ACC112 (cell line): ENCODE measurements around the gene SLC37A4.

ENCODE experiments used
- H2AFZ ChIP-seq: fragments of 200-600 bp; sonication (generic); one replicate; pipeline ENCODE4 v1.6.0; 2017; ENCODE audit warnings: antibody characterized with exemption, low read length; ENCODE audit not compliant: unreplicated experiment
- H3K27ac ChIP-seq: fragments of 200-600 bp; sonication (generic); 2 replicates; pipeline ENCODE4 v1.5.1; 2014; ENCODE audit warnings: low read depth, mild to moderate bottlenecking, antibody characterized with exemption, low read length, moderate library complexity
- H3K27me3 ChIP-seq: fragments of 200-600 bp; sonication (generic); 2 replicates; pipeline ENCODE4 v1.6.1; 2014; ENCODE audit warnings: mild to moderate bottlenecking, antibody characterized with exemption, low read length, moderate library complexity, mixed read lengths; ENCODE audit not compliant: insufficient read depth
- H3K36me3 ChIP-seq: fragments of 200-600 bp; sonication (generic); 2 replicates; pipeline ENCODE4 v1.6.1; 2016; ENCODE audit warnings: mild to moderate bottlenecking, antibody characterized with exemption, low read length, moderate library complexity, mixed read lengths; ENCODE audit not compliant: insufficient read depth
- H3K4me1 ChIP-seq: fragments of 200-600 bp; sonication (generic); one replicate; pipeline ENCODE4 v1.6.1; 2016; ENCODE audit warnings: low read length, mixed read lengths; ENCODE audit not compliant: insufficient read depth, unreplicated experiment, control insufficient read depth
- H3K4me3 ChIP-seq: fragments of 200-600 bp; sonication (generic); 2 replicates; pipeline ENCODE4 v1.5.1; 2014; ENCODE audit warnings: mild to moderate bottlenecking, low read depth, low read length
- H3K79me2 ChIP-seq: fragments of 200-600 bp; sonication (generic); one replicate; pipeline ENCODE4 v1.6.0; 2016; ENCODE audit warnings: low read length; ENCODE audit not compliant: control insufficient read depth, unreplicated experiment, insufficient read depth

Gene SLC37A4

DNA sequence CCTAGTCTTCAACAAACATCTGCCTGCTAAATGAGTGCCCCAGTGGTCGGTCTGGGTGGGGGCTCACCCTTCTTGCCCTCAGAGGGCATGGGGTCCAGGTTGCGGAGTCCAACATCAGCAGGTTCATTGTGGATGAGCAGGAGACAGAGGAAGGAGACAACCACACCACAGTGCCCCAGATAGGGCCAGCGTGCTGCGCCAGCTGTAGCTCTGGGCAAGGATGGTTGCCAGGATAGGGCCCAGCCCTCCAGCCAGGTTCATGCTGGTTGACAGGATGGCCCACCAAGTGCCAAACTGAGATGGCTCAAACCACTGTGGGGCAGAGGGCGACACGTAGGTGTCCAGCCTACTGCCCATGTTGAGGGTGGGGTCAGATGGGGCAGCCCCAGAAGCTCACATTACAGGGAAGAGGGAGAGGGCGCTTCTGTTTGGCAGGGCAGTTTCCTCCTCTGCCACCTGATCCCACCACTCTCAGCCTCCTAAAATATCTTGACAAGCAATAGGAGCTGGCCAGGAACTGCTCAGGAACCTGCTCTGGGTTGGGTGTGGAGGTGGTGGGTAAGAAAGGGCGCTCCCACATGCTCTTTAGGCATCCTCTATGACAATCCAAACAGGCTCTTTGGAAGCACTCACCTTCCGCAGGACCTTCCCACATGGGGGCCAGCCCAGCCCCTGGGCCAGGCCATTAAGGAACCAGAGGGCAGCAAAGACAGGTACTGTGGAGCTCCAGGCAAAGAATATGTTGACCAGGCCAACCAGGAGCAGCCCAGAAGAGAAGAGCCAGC, 2.9 kb downstream of the SLC37A4 start:
- H3K4me1 ChIP-seq: peaks cover 13% of the 10 kb centered on the region
- no peak overlapping the region for H2AFZ ChIP-seq
- 0 out of 2 replicates have a peak, but pooled peaks cover 9% of the 10 kb centered on the region for H3K36me3 ChIP-seq
- no peak overlapping the region for H3K27ac ChIP-seq
- no peaks in the 10 kb centered on the region for H3K79me2 ChIP-seq
- no peaks in the 10 kb centered on the region for H3K27me3 ChIP-seq
- no peak overlapping the region for H3K4me3 ChIP-seq

GRCh38 chr11:119026970-119027369, 3.7 kb downstream of the SLC37A4 start:
- H2AFZ ChIP-seq: no peak overlapping the region
- no peaks in the 10 kb centered on the region for H3K27me3 ChIP-seq
- H3K4me3 ChIP-seq: no peak overlapping the region
- H3K4me1 ChIP-seq: peaks cover 13% of the 10 kb centered on the region
- H3K79me2 ChIP-seq: no peaks in the 10 kb centered on the region
- H3K27ac ChIP-seq: no peak overlapping the region
- 0 out of 2 replicates have a peak, but pooled peaks cover 9% of the 10 kb centered on the region for H3K36me3 ChIP-seq

GRCh38 chr11:119025978-119026766, 4.5 kb downstream of the SLC37A4 start:
- H3K27ac ChIP-seq: no peak overlapping the region
- no peak overlapping the region for H2AFZ ChIP-seq
- peaks cover 17% of the 10 kb centered on the region for H3K4me1 ChIP-seq
- no peak overlapping the region for H3K4me3 ChIP-seq
- H3K79me2 ChIP-seq: peaks cover 4% of the 10 kb centered on the region
- H3K27me3 ChIP-seq: no peaks in the 10 kb centered on the region
- H3K36me3 ChIP-seq: 0 out of 2 replicates have a peak, but pooled peaks cover 14% of the 10 kb centered on the region

DNA sequence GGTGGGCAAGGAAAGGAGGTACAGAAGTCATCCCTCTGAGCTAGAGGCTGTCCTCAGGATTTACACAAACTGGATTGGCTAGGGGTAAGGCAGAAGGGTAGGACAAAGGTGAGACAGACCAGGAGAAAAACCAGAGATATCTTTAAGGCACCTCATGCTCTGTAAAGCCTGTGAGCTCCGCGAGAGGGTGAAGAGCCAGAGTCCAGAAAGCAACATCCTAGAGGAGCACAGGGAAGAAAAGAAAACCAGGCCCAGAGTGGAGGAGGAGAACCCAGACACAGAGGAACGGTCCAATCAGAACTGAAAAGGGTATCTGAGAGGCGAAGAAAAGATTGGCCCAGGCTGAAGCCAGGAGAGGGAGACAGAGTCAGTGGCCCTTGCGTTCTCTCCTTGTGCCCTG, 5.1 kb downstream of the SLC37A4 start:
- H3K4me1 ChIP-seq: peaks cover 19% of the 10 kb centered on the region
- H3K79me2 ChIP-seq: peaks cover 7% of the 10 kb centered on the region
- no peak overlapping the region for H3K27ac ChIP-seq
- 0 out of 2 replicates have a peak, but pooled peaks cover 14% of the 10 kb centered on the region for H3K36me3 ChIP-seq
- no peak overlapping the region for H3K4me3 ChIP-seq
- H2AFZ ChIP-seq: no peak overlapping the region
- H3K27me3 ChIP-seq: no peaks in the 10 kb centered on the region

DNA sequence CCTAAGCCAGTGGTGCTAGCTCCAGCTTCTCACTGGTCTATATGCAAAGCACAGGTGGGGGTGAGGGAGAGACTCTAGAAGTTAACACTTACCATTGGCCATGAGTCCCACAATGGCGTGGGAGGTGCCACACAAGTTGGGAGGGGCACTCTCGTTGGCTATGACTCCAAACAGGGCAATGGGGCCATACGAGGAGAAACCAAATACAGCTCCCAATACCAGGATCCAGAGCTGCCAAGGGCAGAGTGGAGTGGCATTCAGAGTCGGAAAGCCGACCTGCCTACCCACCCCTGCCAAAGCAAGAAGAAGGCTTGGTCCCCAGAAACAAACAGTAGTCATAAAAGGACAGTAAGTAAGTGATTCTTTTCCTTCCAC, 5.6 kb downstream of the SLC37A4 start:
- Histone ChIP-seq H3K4me1 (peaks cover 22% of the 10 kb centered on the region), H2AFZ (no peak overlapping the region), H3K4me3 (no peak overlapping the region), H3K36me3 (0 out of 2 replicates have a peak, but pooled peaks cover 14% of the 10 kb centered on the region), H3K27me3 (no peaks in the 10 kb centered on the region), H3K79me2 (peaks cover 10% of the 10 kb centered on the region), H3K27ac (no peak overlapping the region)

DNA sequence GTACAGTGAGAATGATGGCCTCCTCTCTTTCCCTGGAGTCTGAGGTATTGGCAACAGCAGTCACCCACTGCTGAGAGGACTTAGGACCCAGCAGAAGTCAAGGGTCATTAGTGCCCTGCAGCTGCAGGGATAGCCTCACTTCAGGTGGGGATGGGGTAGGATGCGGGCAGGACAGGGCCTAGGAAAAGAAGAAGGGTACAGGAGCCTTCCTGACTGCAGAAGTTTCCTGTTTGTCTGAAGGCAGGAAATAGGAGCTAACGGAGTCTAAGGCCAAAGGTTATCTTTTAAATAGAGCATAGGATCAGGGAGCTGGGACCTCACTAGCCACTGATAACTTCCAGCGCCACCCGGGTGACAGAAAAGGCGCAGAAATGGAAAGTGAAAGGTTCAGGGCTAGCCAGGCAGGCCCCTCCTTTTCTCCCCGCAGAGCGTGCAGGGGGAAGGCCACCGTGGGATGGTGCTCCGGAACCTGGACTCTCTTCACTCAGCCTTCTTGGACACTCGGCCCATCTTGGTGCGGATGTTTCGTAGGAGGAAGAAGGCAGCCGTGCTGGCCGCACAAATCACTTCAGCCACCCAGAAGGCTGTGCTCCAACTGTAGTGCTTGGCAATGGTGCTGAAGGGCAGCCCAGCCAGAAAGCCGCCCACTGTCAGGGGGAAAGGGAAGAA, 6.1 kb downstream of the SLC37A4 start:
- no peak overlapping the region for H3K4me3 ChIP-seq
- peaks cover 15% of the 10 kb centered on the region for H3K79me2 ChIP-seq
- H2AFZ ChIP-seq: no peak overlapping the region
- H3K27me3 ChIP-seq: no peaks in the 10 kb centered on the region
- H3K36me3 ChIP-seq: 0 out of 2 replicates have a peak, but pooled peaks cover 14% of the 10 kb centered on the region
- no peak overlapping the region for H3K27ac ChIP-seq
- peaks cover 27% of the 10 kb centered on the region for H3K4me1 ChIP-seq

- H3K27ac ChIP-seq: peak overlapping the region; percentile 41
- H3K79me2 ChIP-seq: peaks cover 22% of the 10 kb centered on the region
- H2AFZ ChIP-seq: no peak overlapping the region
- 0 out of 2 replicates have a peak, but pooled peaks cover 14% of the 10 kb centered on the region for H3K36me3 ChIP-seq
- H3K27me3 ChIP-seq: no peaks in the 10 kb centered on the region
- no peak overlapping the region for H3K4me3 ChIP-seq
- peaks cover 27% of the 10 kb centered on the region for H3K4me1 ChIP-seq
Measured at GRCh38 chr11:119023741-119024140, 6.9 kb downstream of the SLC37A4 start.

- Histone ChIP-seq H3K27me3 (no peaks in the 10 kb centered on the region), H3K79me2 (peaks cover 39% of the 10 kb centered on the region), H3K36me3 (peaks cover 19% of the 10 kb centered on the region), H3K27ac (no peak overlapping the region), H3K4me3 (no peak overlapping the region), H3K4me1 (peaks cover 33% of the 10 kb centered on the region), H2AFZ (no peak overlapping the region)
Measured at GRCh38 chr11:119021631-119022030, 9.0 kb downstream of the SLC37A4 start.

DNA sequence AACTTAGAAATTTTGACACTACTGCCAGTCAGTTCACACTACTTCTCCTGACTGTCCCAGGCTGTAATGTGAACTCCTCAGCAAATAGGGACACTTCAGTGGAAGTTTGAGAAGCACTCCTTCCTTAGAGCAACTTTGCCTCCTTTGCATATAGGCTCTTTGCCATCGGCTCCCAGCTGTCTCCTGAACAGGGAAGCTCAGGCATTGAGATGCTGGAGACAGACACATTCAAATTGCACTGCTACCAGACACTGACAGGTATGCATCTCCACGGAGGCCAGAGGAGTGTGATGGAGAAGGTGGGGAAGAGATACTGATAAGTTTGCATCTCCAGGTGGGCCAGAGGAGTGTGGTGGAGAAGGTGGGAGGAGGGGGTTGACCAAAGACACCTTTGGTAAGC, 10.7 kb downstream of the SLC37A4 start:
- Histone ChIP-seq H3K27ac (no peak overlapping the region), H3K4me1 (peaks cover 43% of the 10 kb centered on the region), H3K4me3 (peak overlapping the region; percentile 88), H2AFZ (no peak overlapping the region), H3K36me3 (peaks cover 33% of the 10 kb centered on the region), H3K27me3 (no peaks in the 10 kb centered on the region), H3K79me2 (peaks cover 53% of the 10 kb centered on the region)

- Histone ChIP-seq H3K4me1 (peaks cover 32% of the 10 kb centered on the region), H2AFZ (peak within 1 kb of the TSS; percentile 89), H3K27ac (peak within 1 kb of the TSS; percentile 71), H3K4me3 (peak within 1 kb of the TSS; percentile 88), H3K27me3 (no peaks in the 10 kb centered on the region), H3K79me2 (peaks cover 53% of the 10 kb centered on the region), H3K36me3 (peaks cover 38% of the 10 kb centered on the region)
Measured at GRCh38 chr11:119018074-119018938, 12.4 kb downstream of the SLC37A4 start, which contains the start of the genes RPS25 and TRAPPC4. Gene RPS25, minus strand, starts transcription at chr11:119018343. Its CDS starts 59 bp downstream, at chr11:119018284. Gene TRAPPC4, plus strand, starts transcription at chr11:119018766. Its CDS starts 30 bp downstream, at chr11:119018796.
